ENCODE data around the gene FAM209A. TPM values are rescaled to one million over a fixed set of nuclear protein-coding genes. Genes with fewer than 3 reads are reported as not detected.

FAM209A gene
- polyA plus RNA-seq, 1 experiment = 0.09 TPM

- Histone ChIP-seq H3K4me3 (ENCODE audit: low read depth, low read length) (no peak overlapping the region), H3K27me3 (ENCODE audit: control insufficient read depth, insufficient read depth, low read length) (no peaks in the 10 kb centered on the region), H3K36me3 (ENCODE audit: control insufficient read depth, insufficient read depth, low read length) (peaks cover 24% of the 10 kb centered on the region)
- TF ChIP-seq CTCF (IDR thresholded peaks at IDR 0.05; ENCODE audit: insufficient read depth, low read depth, low read length) = no peak
- ChIA-PET CTCF (interaction anchor here (0.8 to 1.7 kb wide), 4 partner anchors 11 to 158 kb away, joined by 3 to 9 read pairs (median 5); partner anchors contain the start of gene FAM210B), POLR2A (no interaction called here)
- no peak for DNase-seq (ENCODE audit: low read depth)
Observed at GRCh38 chr20:56516631-56517030, 7.9 kb upstream of the FAM209A start.

GRCh38 chr20:56517211-56517610 is 7.3 kb upstream of the FAM209A start:
- H3K36me3 ChIP-seq (ENCODE audit: control insufficient read depth, insufficient read depth, low read length) = peaks cover 23% of the 10 kb centered on the region
- ChIA-PET CTCF (no interaction called here), POLR2A (no interaction called here)
- no peak for DNase-seq (ENCODE audit: low read depth)
- TF ChIP-seq CTCF (IDR thresholded peaks at IDR 0.05; ENCODE audit: insufficient read depth, low read depth, low read length) = no peak
- no peak overlapping the region for H3K4me3 ChIP-seq (ENCODE audit: low read depth, low read length)
- no peaks in the 10 kb centered on the region for H3K27me3 ChIP-seq (ENCODE audit: control insufficient read depth, insufficient read depth, low read length)

GRCh38 chr20:56517641-56518040 is 6.9 kb upstream of the FAM209A start:
- DNase-seq (ENCODE audit: low read depth) = no peak
- H3K4me3 ChIP-seq (ENCODE audit: low read depth, low read length) = no peak overlapping the region
- TF ChIP-seq CTCF (IDR thresholded peaks at IDR 0.05; ENCODE audit: insufficient read depth, low read depth, low read length) = no peak
- ChIA-PET CTCF (no interaction called here), POLR2A (no interaction called here)
- H3K36me3 ChIP-seq (ENCODE audit: control insufficient read depth, insufficient read depth, low read length) = peaks cover 22% of the 10 kb centered on the region
- H3K27me3 ChIP-seq (ENCODE audit: control insufficient read depth, insufficient read depth, low read length) = no peaks in the 10 kb centered on the region

GRCh38 chr20:56518126-56518525 is 6.4 kb upstream of the FAM209A start:
- no peak for DNase-seq (ENCODE audit: low read depth)
- ChIA-PET POLR2A (no interaction called here), CTCF (no interaction called here)
- no peak for TF ChIP-seq CTCF (IDR thresholded peaks at IDR 0.05; ENCODE audit: insufficient read depth, low read depth, low read length)
- no peaks in the 10 kb centered on the region for H3K27me3 ChIP-seq (ENCODE audit: control insufficient read depth, insufficient read depth, low read length)
- peaks cover 20% of the 10 kb centered on the region for H3K36me3 ChIP-seq (ENCODE audit: control insufficient read depth, insufficient read depth, low read length)
- H3K4me3 ChIP-seq (ENCODE audit: low read depth, low read length) = no peak overlapping the region

GRCh38 chr20:56518721-56519398 is 5.7 kb upstream of the FAM209A start:
- CTCF ChIA-PET = no interaction called here
- H3K27me3 ChIP-seq (ENCODE audit: control insufficient read depth, insufficient read depth, low read length) = no peaks in the 10 kb centered on the region
- no peak overlapping the region for H3K4me3 ChIP-seq (ENCODE audit: low read depth, low read length)
- no peak for TF ChIP-seq CTCF (IDR thresholded peaks at IDR 0.05; ENCODE audit: insufficient read depth, low read depth, low read length)
- peaks cover 13% of the 10 kb centered on the region for H3K36me3 ChIP-seq (ENCODE audit: control insufficient read depth, insufficient read depth, low read length)
- POLR2A ChIA-PET = no interaction called here
- DNase-seq (ENCODE audit: low read depth) = no peak
